Activated naive CD8-positive, alpha-beta T cell treated with anti-CD3 and anti-CD28 coated beads for 36 hours (primary cell): Measurements from ENCODE around the gene C22orf15. TPM values are rescaled to one million over a fixed set of nuclear protein-coding genes. Genes with fewer than 3 reads are reported as not detected.
A peak's percentile ranks its signal among the peaks of the same experiment; 100 is the strongest.

ENCODE experiments used
- DNase-seq: peaks from one replicate; pipeline ENCODE4 v3.0.0; 2021
- H3K27ac Mint-ChIP-seq: one replicate; pipeline ENCODE4 v1.8.0; 2022; ENCODE audit warnings: mild to moderate bottlenecking, moderate library complexity, mixed read lengths
- H3K27me3 Mint-ChIP-seq: one replicate; pipeline ENCODE4 v1.8.0; 2022; ENCODE audit warnings: mild to moderate bottlenecking, mixed read lengths
- H3K36me3 Mint-ChIP-seq: one replicate; pipeline ENCODE4 v1.8.0; 2021; ENCODE audit warnings: mild to moderate bottlenecking, mixed read lengths
- H3K4me1 Mint-ChIP-seq: one replicate; pipeline ENCODE4 v1.8.0; 2021; ENCODE audit warnings: mixed read lengths
- H3K4me3 Mint-ChIP-seq: one replicate; pipeline ENCODE4 v1.8.0; 2022; ENCODE audit warnings: mild to moderate bottlenecking, moderate library complexity, mixed read lengths
- H3K9me3 Mint-ChIP-seq: one replicate; pipeline ENCODE4 v1.8.0; 2022; ENCODE audit warnings: mixed read lengths
- total RNA-seq, 2 experiments: library from RNA; stranded (reverse); gene quantifications; one replicate each; pipeline ENCODE4 v1.2.3, GENCODE V29; 2021

Gene C22orf15
- total RNA-seq, 2 experiments from 2014 or later = 0.33 to 0.74 TPM

GRCh38 chr22:23786752-23787599 is 24.2 kb downstream of the C22orf15 start, which contains the start of gene SMARCB1:
Gene SMARCB1 (plus strand): TSS chr22:23786966. CDS start chr22:23787170, 204 bp downstream.
- peaks cover 9% of the 10 kb centered on the region for H3K36me3 Mint-ChIP-seq
- H3K9me3 Mint-ChIP-seq = no peaks in the 10 kb centered on the region
- peak within 1 kb of the TSS; percentile 90 for H3K4me3 Mint-ChIP-seq
- no peaks in the 10 kb centered on the region for H3K27me3 Mint-ChIP-seq
- peak within 1 kb of the TSS; percentile 94 for H3K27ac Mint-ChIP-seq
- peak; percentile 89 for DNase-seq
- peaks cover 24% of the 10 kb centered on the region for H3K4me1 Mint-ChIP-seq

GRCh38 chr22:23787600-23787896 is 24.8 kb downstream of the C22orf15 start:
- H3K9me3 Mint-ChIP-seq = no peaks in the 10 kb centered on the region
- H3K27me3 Mint-ChIP-seq = no peaks in the 10 kb centered on the region

GRCh38 chr22:23787910-23788309 is 25.1 kb downstream of the C22orf15 start:
- no peaks in the 10 kb centered on the region for H3K27me3 Mint-ChIP-seq

More at GRCh38 chr22:23787600-23787896, 24.8 kb downstream of the C22orf15 start:
- Mint-ChIP-seq H3K4me3 (peak overlapping the region; percentile 90), H3K4me1 (peaks cover 30% of the 10 kb centered on the region), H3K27ac (peak overlapping the region; percentile 88), H3K36me3 (peaks cover 9% of the 10 kb centered on the region)
- no peak for DNase-seq

GRCh38 chr22:23789121-23789520 is 26.3 kb downstream of the C22orf15 start:
- Mint-ChIP-seq H3K4me1 (peaks cover 34% of the 10 kb centered on the region), H3K9me3 (no peaks in the 10 kb centered on the region), H3K36me3 (peaks cover 11% of the 10 kb centered on the region), H3K27ac (no peak overlapping the region), H3K27me3 (no peaks in the 10 kb centered on the region), H3K4me3 (no peak overlapping the region)
- DNase-seq = no peak

More at GRCh38 chr22:23787910-23788309, 25.1 kb downstream of the C22orf15 start:
- H3K9me3 Mint-ChIP-seq = no peaks in the 10 kb centered on the region
- H3K27ac Mint-ChIP-seq = peak overlapping the region; percentile 88
- peaks cover 32% of the 10 kb centered on the region for H3K4me1 Mint-ChIP-seq
- H3K4me3 Mint-ChIP-seq = peak overlapping the region; percentile 90
- H3K36me3 Mint-ChIP-seq = peaks cover 9% of the 10 kb centered on the region
- no peak for DNase-seq

- Mint-ChIP-seq H3K27me3 (no peaks in the 10 kb centered on the region), H3K4me3 (no peak overlapping the region), H3K36me3 (peaks cover 11% of the 10 kb centered on the region), H3K4me1 (peaks cover 30% of the 10 kb centered on the region), H3K9me3 (no peaks in the 10 kb centered on the region), H3K27ac (no peak overlapping the region)
- no peak for DNase-seq
These were observed 26.8 kb downstream of the C22orf15 start for GRCh38 chr22:23789638-23790037.

GRCh38 chr22:23790819-23791737 is 28.3 kb downstream of the C22orf15 start:
- Mint-ChIP-seq H3K4me3 (no peak overlapping the region), H3K9me3 (no peaks in the 10 kb centered on the region), H3K27me3 (no peaks in the 10 kb centered on the region), H3K4me1 (peaks cover 30% of the 10 kb centered on the region), H3K27ac (no peak overlapping the region), H3K36me3 (peaks cover 12% of the 10 kb centered on the region)
- DNase-seq = no peak

- peak overlapping the region; percentile 44 for H3K27ac Mint-ChIP-seq
- peaks cover 19% of the 10 kb centered on the region for H3K36me3 Mint-ChIP-seq
- H3K4me3 Mint-ChIP-seq = no peak overlapping the region
- no peaks in the 10 kb centered on the region for H3K27me3 Mint-ChIP-seq
- no peaks in the 10 kb centered on the region for H3K9me3 Mint-ChIP-seq
- DNase-seq = no peak
- peaks cover 26% of the 10 kb centered on the region for H3K4me1 Mint-ChIP-seq
These were observed 29.2 kb downstream of the C22orf15 start for GRCh38 chr22:23791738-23792645.

DNA sequence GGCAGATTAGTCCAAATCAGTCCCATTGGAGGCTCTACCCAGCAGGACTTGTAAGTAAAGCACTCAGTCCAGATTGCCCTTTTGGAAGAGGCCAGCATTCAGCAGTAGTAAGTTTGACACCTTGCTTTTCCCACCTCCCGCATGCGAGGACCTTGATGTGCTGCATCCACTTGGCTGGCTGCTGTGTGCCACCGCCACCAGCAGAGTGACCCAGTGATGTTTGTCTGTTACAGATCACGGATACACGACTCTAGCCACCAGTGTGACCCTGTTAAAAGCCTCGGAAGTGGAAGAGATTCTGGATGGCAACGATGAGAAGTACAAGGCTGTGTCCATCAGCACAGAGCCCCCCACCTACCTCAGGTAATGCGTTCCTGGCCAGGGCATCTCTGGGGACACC is 30.5 kb downstream of the C22orf15 start:
- H3K4me3 Mint-ChIP-seq = no peak overlapping the region
- no peaks in the 10 kb centered on the region for H3K27me3 Mint-ChIP-seq
- no peak overlapping the region for H3K27ac Mint-ChIP-seq
- no peaks in the 10 kb centered on the region for H3K9me3 Mint-ChIP-seq
- no peak for DNase-seq
- peaks cover 20% of the 10 kb centered on the region for H3K36me3 Mint-ChIP-seq
- peaks cover 20% of the 10 kb centered on the region for H3K4me1 Mint-ChIP-seq

DNA sequence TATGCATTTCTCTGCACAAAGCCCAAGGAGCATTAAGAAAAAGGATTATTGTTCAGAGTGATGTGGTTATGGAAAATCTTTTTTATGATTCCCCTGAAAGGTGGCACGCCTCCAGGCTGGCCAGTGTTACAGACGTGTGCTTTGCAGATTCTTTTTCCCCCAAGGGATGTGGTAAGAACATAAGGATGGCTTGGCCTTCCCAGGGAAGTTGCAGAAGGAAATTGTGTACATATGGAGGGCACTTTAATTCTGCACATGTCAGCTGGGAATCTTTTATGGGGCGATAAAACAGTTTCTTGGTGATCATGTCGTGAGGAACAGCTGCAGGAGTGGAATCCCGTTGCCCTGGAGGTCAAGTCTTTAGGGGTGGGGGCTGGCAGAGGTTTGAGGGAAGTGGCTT is 33.7 kb downstream of the C22orf15 start:
- no peak overlapping the region for H3K27ac Mint-ChIP-seq
- peaks cover 14% of the 10 kb centered on the region for H3K4me1 Mint-ChIP-seq

DNA sequence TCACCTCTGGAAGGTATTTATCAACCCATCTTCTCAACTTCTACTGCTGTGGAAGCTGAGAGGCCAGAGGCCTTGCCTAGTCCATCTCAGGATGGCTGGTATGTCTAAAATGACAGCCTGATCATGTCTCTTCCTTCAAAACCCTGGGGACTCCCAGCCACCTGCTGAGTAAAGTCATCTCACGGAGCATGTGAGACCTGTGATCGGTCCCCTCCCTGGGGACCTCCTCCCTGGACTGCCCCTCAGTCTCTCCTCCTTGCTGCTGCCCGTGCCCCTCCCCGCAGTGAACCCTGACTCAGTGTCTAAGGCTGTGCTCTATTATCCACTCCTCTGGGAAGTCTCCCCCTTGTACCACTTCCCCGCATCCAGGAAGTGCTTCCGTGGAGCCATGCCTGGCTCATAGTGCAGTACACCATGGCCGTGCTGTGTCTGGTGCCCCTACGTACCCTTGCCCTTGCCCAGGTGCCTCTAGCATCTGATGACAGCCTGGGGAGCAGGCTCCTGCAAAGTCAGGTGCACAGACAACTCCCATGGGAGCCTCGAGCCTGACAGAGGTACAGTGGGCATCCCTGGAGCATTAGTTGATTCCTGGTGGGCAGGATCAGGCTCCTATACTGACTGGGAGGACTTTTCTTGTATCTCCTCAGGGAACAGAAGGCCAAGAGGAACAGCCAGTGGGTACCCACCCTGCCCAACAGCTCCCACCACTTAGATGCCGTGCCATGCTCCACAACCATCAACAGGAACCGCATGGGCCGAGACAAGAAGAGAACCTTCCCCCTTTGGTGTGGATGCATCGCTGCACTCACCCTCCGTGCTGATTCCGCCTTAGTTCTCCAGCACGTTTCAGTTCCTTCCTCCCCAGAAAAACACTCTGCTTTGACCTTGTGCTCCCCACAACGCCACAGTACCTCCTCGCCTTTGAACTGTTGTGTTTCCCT is 37.8 kb downstream of the C22orf15 start:
- Mint-ChIP-seq H3K4me3 (no peak overlapping the region), H3K36me3 (peaks cover 18% of the 10 kb centered on the region), H3K9me3 (no peaks in the 10 kb centered on the region), H3K27me3 (no peaks in the 10 kb centered on the region), H3K4me1 (no peaks in the 10 kb centered on the region), H3K27ac (no peak overlapping the region)
- no peak for DNase-seq

More for the DNA sequence above, 33.7 kb downstream of the C22orf15 start:
- Mint-ChIP-seq H3K36me3 (peaks cover 19% of the 10 kb centered on the region), H3K27me3 (no peaks in the 10 kb centered on the region), H3K9me3 (no peaks in the 10 kb centered on the region), H3K4me3 (no peak overlapping the region)
- no peak for DNase-seq

DNA sequence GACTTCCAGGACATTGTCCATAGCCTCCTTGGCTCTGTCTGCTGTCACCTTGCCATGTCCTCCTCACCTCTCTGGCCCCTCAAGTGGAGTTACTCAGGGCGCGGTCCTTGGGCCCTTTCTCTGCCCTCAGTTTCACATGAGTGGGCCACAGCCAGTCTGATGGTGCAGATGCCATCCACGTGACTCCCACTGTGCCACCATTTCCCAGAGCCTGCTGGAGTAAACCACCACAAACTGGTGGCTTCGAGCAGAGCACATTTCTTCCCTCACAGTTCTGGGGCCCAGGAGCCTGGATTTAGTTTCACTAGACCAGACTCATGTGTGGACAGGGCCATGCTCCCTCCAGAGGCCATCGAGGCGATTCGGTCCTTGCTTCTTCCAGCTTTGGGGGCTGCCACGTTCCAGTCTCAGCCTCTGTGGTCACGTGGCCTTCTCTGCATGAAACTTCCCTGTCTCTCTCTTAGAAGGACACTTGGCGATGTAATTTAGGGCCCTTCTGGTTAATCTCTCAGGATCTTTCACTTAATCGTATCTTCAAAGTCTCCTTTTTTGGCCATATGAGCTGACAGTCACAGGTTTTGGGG is 38.5 kb downstream of the C22orf15 start:
- Mint-ChIP-seq H3K4me1 (no peaks in the 10 kb centered on the region), H3K27me3 (no peaks in the 10 kb centered on the region), H3K36me3 (peaks cover 16% of the 10 kb centered on the region), H3K4me3 (no peak overlapping the region), H3K27ac (no peak overlapping the region), H3K9me3 (no peaks in the 10 kb centered on the region)
- DNase-seq = no peak

DNA sequence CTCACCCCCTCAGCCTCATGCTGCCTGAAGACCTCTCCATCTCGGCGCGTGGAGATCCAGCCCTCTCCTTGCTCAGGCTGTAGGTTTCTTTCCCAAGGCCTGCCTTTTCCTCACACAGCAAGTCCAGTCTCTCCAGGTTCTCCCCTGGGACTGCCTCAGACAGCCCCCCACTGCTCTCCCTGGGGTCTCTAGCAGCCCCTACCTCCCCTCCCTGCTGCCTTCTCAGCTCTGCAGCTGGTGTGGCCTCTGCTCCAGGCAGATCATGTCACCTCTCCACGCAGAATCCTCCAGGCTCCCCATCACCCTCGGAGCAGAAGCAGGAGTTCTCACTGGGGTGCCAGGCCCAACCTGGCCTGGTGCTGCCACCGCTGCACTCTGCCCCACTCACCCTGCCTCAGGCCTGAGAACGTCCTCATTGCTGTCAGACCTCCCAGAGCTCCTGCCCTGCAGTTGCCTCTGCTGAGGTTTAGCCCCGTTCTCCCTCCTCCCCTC is 39.1 kb downstream of the C22orf15 start:
- Mint-ChIP-seq H3K4me1 (no peaks in the 10 kb centered on the region), H3K4me3 (no peak overlapping the region), H3K36me3 (peaks cover 11% of the 10 kb centered on the region), H3K27me3 (no peaks in the 10 kb centered on the region), H3K9me3 (no peaks in the 10 kb centered on the region), H3K27ac (no peak overlapping the region)
- DNase-seq = no peak
